Skin epidermis (tissue), 12 donors: ENCODE results near the gene TMEM167A.

Source experiments
- H3K27ac ChIP-seq, 21 experiments: fragments of 200-600 bp; sonication (generic) in 11 of 21; one replicate each; pipeline ENCODE4 v1.5.0; 2020; ENCODE audit warnings: mild to moderate bottlenecking in 3 of 21, inconsistent platforms in 2 of 21, moderate library complexity in 2 of 21
- H3K4me3 ChIP-seq, 7 experiments: fragments of 200-600 bp; sonication (generic) in 2 of 7; one replicate each; pipeline ENCODE4 v1.5.0; 2020; ENCODE audit warnings: inconsistent platforms in 2 of 7, mild to moderate bottlenecking in 2 of 7, moderate library complexity in 1 of 7

The TMEM167A gene, protein sequence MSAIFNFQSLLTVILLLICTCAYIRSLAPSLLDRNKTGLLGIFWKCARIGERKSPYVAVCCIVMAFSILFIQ

DNA sequence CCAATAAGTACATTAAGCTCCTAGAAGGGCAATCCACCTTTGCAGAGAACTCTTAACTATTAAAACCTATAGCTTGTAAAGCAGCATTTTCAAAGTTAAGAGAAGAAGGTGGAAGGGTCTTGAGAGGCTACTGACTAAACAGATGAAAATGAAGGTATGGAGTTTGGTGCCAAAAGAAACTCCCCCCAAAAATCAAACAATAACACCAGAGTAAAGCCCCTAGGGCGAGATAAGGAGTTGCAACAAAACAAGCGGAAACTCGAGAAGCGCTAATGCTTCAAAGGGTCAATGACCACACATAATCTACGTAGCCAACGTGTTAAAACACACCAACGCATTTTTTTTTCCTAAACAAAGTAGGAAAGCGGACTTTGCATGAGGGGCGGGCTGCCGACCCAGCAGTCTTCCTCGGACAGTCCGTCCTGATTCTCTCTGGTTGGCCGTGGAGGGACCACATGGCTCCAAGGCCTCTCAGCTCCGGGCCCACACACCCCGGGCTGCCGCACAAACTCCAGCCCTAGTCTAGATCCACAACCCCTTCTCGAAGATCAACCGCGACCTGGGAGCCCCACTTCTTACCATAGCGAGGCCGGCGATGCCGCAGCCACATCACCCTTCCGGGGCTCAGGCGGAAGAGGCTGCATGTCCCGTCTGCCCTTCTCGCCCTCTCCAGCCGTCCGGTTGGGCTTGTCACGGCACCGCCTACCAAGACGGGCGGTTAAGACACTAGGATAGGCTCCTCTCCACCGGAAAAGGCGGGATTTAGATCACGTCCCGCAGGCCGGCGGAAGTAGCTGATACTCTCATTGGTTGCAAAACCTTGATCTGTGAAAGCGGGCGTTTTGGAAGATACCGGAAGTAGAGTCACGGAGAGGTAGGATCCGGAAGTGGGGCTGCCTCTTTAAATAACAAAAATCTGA, at the start of gene TMEM167A, which contains the start of gene XRCC4:
Gene TMEM167A (minus strand): TSS at position 653 of the 920 bp plus-strand sequence. CDS start 71 bp downstream, at position 582.
Gene XRCC4 (plus strand): TSS at position 806 of the 920 bp plus-strand sequence. CDS start 27,373 bp downstream, outside the sequence.
- Histone ChIP-seq H3K27ac (peak within 1 kb of the TSS; percentile 49 to 96 (median 89)), H3K4me3 (peak within 1 kb of the TSS; percentile 77 to 94 (median 86))

DNA sequence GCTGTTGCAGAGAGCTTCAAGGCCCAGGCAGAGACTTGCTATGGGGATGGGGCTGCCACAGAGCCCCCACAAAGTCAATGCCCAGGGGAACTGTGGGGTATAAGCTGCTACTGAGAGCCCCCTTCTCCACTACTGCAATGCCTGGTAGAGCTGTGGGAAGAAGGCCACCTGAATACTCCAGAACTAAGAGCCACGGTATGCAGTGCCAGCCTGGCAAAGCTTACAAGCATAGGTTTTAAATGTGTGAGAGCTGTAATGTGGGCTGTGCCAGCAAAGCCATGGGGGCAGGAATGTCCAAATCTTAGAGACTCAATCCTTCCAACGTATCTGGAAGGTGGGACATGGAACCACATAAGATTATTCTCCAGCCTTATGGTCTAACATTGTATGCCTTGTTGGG, 49.3 kb upstream of the TMEM167A start:
- H3K4me3 ChIP-seq: no peak overlapping the region
- H3K27ac ChIP-seq: no peak overlapping the region

DNA sequence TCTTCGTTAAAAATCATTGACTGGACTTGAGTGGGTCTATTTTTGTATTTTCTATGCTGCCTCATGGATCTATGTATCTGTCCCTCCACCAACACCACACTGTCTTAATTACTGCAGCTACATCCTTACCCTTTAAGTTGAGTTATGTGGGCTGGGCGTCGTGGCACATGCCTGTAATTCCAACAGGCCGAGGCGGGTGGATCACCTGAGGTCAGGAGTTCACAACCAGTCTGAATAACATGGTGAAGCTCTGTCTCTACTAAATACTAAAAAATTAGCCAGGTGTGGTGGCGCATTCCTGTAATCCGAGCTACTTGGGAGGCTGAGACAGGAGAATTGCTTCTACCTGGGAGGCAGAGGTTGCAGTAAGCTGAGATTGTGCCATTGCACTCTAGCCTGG, 48.4 kb upstream of the TMEM167A start:
- no peak overlapping the region for H3K27ac ChIP-seq
- H3K4me3 ChIP-seq: no peak overlapping the region

DNA sequence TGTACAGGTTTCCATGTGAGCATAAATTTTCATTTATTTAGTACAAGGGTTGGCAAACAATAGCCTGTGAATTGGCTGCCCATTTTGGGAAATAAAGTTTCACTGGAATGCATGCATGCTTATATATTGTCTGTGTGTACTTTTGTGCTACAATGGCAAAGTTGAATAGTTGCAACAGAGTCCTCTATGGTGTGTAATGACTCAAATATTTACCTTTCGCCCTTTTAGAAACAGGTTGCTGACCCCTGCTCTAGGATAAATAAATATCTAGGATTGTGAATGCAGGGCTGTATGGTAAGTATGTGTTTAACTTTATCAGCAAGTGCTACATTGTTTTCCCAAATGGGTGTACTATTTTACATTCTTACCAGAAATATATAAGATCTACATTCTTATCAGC, 47.4 kb upstream of the TMEM167A start:
- Histone ChIP-seq H3K27ac (no peak overlapping the region), H3K4me3 (no peak overlapping the region)

DNA sequence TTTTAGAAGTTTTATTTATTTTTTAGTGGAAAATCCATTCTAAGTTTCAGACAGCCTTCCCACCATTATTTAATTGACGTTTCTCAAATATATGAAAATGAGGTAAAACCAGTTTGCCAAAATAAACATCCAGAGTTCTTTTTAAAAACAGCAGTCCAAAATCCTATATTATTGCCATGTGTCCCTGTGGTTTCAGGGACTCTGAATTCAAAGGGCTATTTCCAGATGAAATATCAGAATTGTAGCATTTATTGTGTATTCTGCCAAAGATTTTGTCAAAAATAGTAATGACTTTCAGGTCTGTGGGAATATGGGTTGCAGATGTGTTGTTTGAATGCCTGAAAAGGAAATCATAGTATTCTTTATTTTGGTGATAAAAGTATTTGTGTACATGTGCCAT, 41.8 kb upstream of the TMEM167A start:
- Histone ChIP-seq H3K4me3 (no peak overlapping the region), H3K27ac (no peak overlapping the region)

DNA sequence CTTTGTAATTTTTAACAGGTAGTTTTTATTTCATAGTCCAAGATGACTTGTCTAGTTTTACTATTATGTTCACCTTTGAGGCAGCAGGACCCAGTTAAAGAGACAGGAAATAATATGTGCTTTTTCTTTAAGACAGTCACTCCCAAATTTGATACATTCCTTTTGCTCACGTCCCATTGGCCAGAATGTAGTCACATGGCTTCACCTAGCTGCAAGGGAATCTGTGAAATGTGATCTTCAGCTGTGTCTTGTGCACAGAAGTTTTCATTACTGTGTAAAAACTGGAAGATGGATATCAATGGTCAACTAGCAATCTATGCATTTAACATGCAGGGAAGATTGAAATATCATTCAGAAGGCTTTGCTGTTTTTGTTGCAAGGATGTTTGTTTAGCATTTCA, 41.3 kb upstream of the TMEM167A start:
- Histone ChIP-seq H3K4me3 (no peak overlapping the region), H3K27ac (no peak overlapping the region)

DNA sequence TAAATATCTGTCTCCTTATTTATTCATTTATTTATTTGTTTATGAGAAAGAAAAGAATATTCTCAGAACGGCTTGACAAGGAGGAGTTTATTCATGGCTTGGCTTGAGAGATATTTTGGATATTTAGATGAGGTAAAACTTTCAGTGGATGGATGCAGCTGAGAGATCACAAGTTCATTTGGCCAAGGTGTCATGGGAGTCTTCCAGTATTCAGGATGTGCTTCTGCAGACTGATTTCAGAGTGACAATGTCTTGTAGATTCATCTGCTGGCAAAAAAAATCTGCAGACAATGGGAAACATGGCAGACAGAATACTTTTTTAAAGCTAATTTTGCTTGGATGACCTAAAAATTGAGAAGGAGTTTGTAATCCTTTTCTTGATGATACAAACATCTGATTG, 38.6 kb upstream of the TMEM167A start:
- no peak overlapping the region for H3K27ac ChIP-seq

DNA sequence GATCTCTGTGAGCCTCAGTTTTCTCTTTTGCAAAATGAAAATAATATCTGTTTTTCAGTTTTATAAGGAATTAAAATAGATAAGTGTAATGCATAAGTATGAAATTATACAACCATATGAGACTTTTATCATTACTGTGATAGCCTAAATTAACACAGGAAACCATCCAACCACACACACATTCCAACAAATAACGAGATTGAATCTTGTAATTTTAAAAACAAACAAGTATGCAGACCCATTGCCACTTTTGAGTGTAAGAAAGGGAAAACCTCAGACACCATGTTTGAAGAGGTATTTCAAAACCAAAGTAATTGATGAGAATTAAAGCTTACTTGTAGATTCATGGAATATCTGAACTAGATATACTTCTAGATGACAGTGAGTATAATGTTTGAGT, 32.2 kb upstream of the TMEM167A start:
- H3K4me3 ChIP-seq: no peak overlapping the region

More for the DNA sequence above, 38.6 kb upstream of the TMEM167A start:
- H3K4me3 ChIP-seq: no peak overlapping the region

DNA sequence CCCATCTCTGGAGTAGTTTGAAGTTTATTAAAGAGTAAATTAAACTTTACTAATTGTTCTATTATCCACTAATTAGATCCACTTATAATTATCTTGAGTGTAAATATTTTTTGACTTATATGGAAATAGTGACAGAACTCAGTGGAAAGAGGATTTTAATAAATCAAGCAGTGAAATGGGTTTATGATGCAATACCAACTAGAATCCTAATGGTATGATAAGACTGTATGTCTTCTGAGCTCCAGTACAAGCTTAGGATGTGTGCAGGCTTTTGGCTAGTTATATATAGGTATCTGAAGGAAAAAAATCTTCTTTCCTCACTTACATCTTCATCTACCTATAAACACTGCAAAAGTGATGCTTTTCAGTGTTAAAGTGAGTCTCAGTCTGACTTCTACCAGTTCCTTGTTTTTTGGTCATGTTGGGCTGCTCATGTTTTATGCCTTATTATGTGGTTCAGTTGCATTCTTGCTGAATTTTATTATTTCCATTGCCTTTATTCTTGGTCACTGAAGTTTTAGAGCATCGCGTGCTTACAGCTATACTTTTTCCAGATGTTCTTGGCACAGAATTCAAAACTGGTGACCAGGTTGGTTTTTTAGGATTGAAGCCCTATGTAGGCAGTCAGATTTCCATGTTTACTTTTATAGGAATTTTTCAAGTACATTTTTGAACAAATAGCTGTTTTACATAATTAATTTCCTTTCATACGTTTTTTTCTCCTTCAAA, 30.7 kb upstream of the TMEM167A start:
- Histone ChIP-seq H3K4me3 (no peak overlapping the region), H3K27ac (no peak overlapping the region)

More for the DNA sequence above, 32.2 kb upstream of the TMEM167A start:
- no peak overlapping the region for H3K27ac ChIP-seq

DNA sequence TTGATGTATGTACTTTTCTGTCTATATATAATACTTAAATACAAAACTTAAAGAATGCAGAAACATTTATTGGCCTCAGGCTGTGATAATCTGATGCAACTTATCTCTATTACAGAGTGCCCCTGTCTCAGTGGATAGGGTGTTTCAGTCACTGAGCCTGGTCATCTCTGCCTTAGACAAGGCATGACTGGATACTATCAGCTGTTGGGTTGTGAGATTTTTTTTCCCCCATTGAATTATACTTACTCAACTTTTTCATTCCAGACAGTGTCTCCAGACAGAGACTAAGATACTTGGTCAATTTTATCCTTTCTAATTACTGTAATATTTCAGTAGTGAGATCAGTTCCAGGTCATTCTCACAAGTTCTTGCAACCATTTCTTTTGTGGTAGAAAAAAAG, 26.8 kb upstream of the TMEM167A start:
- Histone ChIP-seq H3K4me3 (no peak overlapping the region), H3K27ac (no peak overlapping the region)

DNA sequence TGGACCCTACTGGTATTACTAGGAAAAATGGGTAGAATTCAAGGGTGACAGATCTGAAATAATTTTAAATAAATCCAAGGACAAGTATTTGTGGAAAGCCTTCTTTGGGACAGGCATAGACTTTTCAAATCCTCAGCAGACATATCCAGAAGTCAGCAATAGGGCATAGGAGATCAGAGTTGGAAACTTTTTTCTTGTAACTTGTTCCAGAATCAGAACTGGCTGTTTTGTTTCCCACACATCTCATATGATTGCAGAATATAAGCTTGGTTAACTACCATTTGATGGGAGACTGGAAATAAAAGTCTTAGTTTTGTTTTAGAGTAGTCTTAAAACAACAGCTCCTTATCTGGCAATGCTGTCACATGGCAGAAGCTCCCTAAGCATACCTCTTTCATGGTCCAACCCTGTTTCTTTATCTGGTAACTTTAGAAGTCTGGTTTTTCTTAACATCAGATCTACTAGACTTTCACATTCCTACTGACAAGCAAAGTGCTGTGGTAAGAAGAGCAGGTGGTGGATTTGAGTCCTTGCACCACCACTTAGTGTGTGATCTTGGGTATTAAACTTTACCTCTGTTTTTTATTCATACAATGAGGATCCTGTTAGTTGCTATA, 25.3 kb upstream of the TMEM167A start:
- Histone ChIP-seq H3K4me3 (no peak overlapping the region), H3K27ac (no peak overlapping the region)

DNA sequence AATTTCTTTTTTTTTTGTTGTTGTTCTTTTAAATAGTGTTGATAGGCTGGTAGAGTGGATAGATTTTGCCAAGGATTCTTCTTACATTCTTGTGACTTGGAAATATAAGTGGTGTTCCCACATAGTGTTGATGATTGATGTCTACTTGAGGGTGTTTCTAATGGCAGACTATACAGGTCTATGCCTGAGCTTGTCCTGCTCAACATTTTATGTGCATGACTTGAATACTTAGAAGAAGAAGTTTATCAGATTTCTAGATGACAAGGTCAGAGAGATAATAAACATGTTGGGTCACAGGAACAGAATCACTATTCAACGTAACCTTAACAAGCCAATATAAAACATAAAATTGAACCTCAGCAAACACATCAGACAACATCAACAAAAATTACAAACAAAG, 24.3 kb upstream of the TMEM167A start:
- no peak overlapping the region for H3K27ac ChIP-seq
- H3K4me3 ChIP-seq: no peak overlapping the region

DNA sequence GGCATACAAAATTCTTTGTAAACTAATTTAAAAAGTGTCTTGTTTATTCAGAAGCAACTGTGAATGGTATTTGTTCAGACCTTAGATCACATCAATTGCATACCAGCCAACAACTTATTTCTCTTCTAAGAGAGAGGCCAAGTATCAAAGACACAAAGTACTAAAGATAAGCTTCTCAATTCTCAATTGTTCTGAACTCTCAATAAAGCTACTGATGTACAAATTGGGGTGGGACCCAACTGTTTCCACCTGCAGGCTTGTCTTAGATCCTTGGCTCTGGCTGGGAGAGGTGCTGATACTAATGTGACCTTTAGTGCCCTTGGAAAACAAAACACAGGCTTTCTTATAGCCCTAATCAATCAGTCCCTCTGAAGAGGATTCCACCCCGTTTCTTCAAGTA, 22.3 kb upstream of the TMEM167A start:
- Histone ChIP-seq H3K27ac (no peak overlapping the region), H3K4me3 (no peak overlapping the region)

DNA sequence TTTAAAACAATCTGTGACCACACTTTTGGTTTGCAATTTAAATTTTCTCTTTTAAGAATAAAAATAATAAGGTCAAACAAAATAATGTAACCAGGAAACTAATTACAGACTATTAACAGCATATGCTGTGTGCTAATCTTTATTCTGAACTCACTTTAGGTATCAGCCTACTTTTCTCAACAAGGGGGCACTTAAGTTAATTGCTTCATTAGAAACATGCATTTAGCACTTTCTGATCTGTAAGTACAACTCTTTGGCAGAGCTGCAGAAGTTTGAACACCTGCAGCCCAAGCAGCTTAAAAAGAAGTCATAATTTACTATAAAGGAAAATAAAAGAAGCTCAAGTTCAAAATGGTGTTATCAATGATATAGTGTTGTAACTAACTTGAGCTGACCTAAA, 21.8 kb upstream of the TMEM167A start:
- no peak overlapping the region for H3K27ac ChIP-seq
- no peak overlapping the region for H3K4me3 ChIP-seq

DNA sequence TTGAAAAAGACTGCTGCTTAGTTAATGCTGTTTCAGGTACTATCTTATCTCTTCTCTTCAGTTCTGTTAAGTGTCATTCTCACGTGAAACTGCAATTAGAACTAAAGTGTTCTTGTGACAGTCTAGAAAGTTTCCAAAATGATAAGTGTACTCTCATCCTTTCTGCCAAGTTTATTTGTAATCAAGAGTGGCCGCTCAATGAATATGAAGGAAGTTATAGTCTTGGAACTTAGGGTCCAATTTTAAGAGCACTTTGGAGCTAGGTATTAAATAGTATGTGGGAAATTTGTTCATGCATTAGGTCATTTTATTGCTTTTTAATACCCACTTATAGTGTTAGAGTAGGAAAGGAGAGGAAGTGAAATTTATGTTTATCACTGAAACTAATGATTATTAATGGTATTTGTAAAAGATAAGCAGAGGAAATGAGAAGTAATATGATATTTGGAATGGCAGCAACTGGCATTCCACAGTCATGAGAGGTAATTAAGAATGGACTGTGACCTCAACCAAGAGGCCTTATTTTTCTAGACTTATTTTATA, 20.6 kb upstream of the TMEM167A start:
- no peak overlapping the region for H3K27ac ChIP-seq
- no peak overlapping the region for H3K4me3 ChIP-seq

DNA sequence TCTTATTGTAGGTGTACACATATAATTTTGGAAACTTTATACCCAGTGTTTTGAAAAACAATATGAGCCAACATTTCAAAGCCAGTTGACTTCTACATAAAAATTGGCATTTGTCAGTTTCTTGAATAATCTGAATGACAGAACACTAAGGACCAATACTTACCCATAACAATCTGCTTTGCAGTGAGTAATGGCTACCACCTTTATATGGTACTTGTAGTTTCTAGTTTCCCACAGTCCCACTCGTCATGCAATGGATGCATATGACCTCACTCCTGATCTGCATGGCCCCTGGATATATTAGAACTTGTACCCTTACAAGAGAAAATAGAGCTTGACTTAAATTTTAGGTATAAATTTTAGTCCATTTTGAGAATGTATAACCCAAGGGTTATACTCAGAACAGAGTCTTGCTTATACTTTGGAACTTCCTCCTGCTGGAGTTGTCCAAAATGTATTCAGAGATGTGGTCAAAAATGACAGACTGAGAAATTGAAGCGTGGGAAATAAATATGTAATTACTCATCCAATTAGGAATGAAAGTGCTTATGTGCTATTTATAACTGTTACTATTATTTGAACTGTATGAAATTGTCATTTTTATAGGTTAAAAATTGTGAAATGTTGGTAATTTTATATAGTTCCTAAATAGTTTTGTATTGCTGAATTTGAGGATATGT, 19.6 kb upstream of the TMEM167A start:
- H3K27ac ChIP-seq: no peak overlapping the region
- no peak overlapping the region for H3K4me3 ChIP-seq

DNA sequence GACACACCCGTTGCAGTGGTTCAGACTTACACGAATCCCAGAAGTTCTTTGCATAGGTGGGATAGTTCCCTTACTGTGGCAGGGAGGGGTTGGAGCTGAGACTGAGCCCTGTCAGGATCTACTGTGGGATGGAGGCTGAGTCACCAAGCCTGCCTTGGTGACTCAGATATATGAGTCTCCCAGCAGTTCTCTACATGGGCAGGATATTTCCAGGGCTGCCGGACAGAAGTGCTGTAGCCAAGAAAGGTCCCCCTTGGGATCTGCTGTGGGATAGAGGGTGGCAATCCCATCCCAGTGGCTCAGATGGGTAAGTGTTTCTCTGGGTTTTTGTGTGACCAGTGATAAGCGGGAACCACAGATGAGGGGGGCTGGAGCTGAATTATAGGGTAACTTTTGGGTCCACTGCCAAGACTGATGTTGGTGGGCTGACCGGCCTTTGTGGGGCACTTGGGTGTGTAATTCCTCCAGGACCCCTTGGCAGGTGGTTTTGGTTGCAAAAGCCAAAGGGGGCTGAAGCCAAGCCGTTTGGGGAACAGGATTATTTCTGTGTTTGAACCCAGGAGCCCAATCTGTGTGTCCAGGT, 18.9 kb upstream of the TMEM167A start:
- Histone ChIP-seq H3K4me3 (no peak overlapping the region), H3K27ac (no peak overlapping the region)

DNA sequence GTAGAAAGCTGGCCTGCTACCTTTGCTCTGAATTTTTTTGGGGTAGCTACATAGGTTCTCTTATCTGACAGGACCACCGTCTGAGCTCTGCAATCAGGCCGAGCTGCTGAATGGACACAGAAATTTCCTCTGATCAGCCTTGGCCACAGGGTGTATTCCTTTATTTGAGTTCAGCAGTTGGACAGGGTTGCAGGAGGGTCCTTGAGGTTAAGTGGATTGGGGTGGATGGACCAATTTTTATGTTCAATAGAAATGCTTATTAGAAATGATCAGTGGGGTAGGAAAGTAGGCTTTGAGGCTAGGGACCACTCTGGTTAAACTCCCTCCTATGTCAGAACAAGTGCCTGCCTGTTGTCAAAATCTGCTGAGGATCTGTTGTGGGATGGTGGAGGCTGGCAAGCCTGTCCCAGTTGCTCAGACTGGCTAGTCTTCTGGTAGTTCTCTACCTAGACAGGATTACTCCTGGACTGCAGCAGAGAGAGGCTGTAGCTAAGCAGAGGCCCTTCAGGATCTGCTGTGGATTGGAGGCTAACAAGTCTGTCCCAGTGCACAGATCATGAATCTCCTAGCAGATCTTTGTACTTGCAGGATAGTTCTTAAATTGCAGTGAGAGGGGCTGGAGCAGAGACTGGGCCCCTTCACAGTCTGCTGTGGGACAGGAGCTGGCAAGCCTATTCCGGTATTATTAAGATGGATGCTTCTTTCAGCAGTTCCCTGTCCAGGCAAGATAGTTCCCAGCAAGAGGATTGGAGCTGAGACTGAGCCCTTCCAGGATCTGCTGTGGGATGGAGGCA, 18.2 kb upstream of the TMEM167A start:
- Histone ChIP-seq H3K4me3 (no peak overlapping the region), H3K27ac (peak overlapping the region in 1 of 21 experiments; percentile 26)
